Measurements from ENCODE around the gene GPATCH4.
A peak's percentile ranks its signal among the peaks of the same experiment; 100 is the strongest.
"Not testable (repeated sequence)": the region's sequence is repeated elsewhere in the genome, so short reads cannot be mapped to it uniquely, and the experiment has no call there.

GPATCH4 gene

GRCh38 chr1:156640842-156641706 is 39.8 kb upstream of the GPATCH4 start:
- peaks cover 23% of the 10 kb centered on the region for H3K4me1 ChIP-seq (ENCODE audit: insufficient read depth, insufficient read length)
- H3K9ac ChIP-seq (ENCODE audit: insufficient read length, low read depth), result peak overlapping the region; percentile 47
- H3K27me3 ChIP-seq (ENCODE audit: insufficient read depth, insufficient read length), result peaks cover 64% of the 10 kb centered on the region
- TF ChIP-seq SUZ12 (IDR thresholded peaks at IDR 0.05; ENCODE audit: extremely low read depth, insufficient read depth, insufficient read length) (no peak), YY1 (IDR thresholded peaks at IDR 0.05; ENCODE audit: insufficient read depth, insufficient read length) (no peak), ZNF274 (IDR thresholded peaks at IDR 0.05; ENCODE audit: low read depth, low read length) (no peak)
- DNase-seq (ENCODE audit: low read depth, low spot score), result no peak
- no peaks in the 10 kb centered on the region for H3K9me3 ChIP-seq (ENCODE audit: insufficient read depth, low read length)
- peak overlapping the region; percentile 29 for H3K4me3 ChIP-seq (ENCODE audit: insufficient read length, low read depth)
- no peaks in the 10 kb centered on the region for H3K36me3 ChIP-seq (ENCODE audit: insufficient read depth, insufficient read length, low read length)

DNA sequence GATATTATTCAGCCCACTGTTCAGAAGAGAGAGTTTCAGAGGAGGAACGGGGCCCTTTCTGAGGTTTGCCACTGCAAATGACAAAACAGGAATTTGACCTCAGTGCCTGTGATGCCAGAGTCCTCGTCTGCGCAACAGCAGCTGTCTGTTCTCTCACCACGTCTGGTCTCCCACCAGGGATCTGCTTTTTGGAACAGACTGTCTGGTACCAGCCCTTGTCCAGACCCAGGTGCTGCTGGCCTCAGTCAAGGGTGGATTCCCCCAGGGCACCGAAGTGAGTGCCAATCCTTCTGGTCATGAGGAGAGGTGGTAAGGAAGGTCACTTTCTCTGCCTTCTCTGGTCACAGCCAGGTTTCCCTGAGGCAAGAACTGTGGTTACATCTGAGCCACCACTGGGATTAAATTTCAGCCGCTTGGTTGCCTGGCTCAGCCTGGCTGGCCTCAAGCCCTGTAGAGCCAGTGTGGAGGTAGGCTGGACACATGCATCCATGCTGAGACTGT is 38.4 kb upstream of the GPATCH4 start:
- Histone ChIP-seq H3K4me3 (ENCODE audit: insufficient read length, low read depth) (no peak overlapping the region), H3K27me3 (ENCODE audit: insufficient read depth, insufficient read length) (peaks cover 59% of the 10 kb centered on the region), H3K4me1 (ENCODE audit: insufficient read depth, insufficient read length) (peaks cover 23% of the 10 kb centered on the region), H3K36me3 (ENCODE audit: insufficient read depth, insufficient read length, low read length) (no peaks in the 10 kb centered on the region), H3K9me3 (ENCODE audit: insufficient read depth, low read length) (no peaks in the 10 kb centered on the region), H3K9ac (ENCODE audit: insufficient read length, low read depth) (no peak overlapping the region)
- no peak for TF ChIP-seq ZNF274 (IDR thresholded peaks at IDR 0.05; ENCODE audit: low read depth, low read length)
- no peak for TF ChIP-seq YY1 (IDR thresholded peaks at IDR 0.05; ENCODE audit: insufficient read depth, insufficient read length)
- DNase-seq (ENCODE audit: low read depth, low spot score), result no peak

DNA sequence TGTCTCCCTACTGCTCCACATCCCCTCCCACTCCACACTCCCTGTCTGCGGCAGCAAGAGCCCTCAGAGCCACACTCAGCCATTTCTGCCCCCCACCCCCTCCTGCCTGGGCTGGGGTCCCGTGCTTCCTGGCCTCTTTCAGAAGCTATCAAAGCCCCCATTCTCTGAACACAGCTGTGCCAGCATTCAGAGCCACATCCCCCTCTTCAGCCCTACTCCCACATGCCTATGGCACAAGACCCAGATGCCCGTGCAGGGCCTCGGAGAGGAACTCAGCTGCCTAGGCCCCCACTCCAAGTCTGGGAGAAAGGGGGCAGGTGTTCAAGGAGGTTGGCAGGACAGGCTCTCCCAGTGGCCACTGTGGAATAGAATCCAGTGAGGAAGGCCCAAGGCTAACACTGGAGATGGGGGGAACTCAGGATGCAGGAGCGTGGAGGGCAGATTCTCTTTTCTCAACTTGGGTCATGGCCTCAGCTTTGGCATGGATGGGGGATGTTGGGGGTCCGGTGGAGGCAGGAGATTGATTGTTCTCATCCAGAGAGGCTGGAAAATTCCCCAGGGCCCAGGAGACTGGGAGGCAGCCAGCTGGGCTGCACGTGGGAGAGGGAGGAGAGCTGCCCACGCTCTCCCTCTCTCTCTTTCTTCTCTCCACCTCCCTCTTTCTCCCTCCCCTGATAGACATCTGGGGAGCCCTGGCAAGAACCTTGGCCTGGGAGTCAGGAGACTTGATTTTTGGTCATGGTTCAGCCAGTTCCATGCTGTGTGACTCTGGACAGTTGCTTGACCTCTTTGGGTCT is 37.1 kb upstream of the GPATCH4 start:
- DNase-seq (ENCODE audit: low read depth, low spot score), result no peak
- TF ChIP-seq SUZ12 (IDR thresholded peaks at IDR 0.05; ENCODE audit: extremely low read depth, insufficient read depth, insufficient read length), result no peak
- no peak for TF ChIP-seq ZNF274 (IDR thresholded peaks at IDR 0.05; ENCODE audit: low read depth, low read length)
- no peak for TF ChIP-seq YY1 (IDR thresholded peaks at IDR 0.05; ENCODE audit: insufficient read depth, insufficient read length)
- H3K27me3 ChIP-seq (ENCODE audit: insufficient read depth, insufficient read length), result peaks cover 51% of the 10 kb centered on the region
- no peaks in the 10 kb centered on the region for H3K36me3 ChIP-seq (ENCODE audit: insufficient read depth, insufficient read length, low read length)
- H3K9ac ChIP-seq (ENCODE audit: insufficient read length, low read depth), result no peak overlapping the region
- no peaks in the 10 kb centered on the region for H3K9me3 ChIP-seq (ENCODE audit: insufficient read depth, low read length)
- peaks cover 23% of the 10 kb centered on the region for H3K4me1 ChIP-seq (ENCODE audit: insufficient read depth, insufficient read length)
- no peak overlapping the region for H3K4me3 ChIP-seq (ENCODE audit: insufficient read length, low read depth)

DNA sequence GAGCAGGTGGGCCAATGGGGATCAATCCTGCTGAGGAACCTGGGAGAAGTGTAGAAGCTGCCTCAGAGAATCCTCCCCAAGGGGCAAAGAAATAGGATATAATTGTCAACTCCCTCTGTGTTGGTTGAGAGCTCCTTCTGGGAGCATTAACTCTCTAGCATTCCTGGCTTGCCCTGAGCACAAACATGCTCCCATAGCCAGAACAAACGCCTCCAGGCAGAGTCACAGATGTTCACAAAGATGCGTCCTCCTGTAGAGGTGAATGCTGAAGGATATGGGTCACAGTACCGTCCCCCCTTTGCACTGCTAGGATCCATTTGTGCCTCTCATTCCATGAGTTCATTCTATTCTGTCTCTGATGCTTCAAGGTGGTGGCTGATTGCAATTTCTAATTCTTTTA is 31.1 kb upstream of the GPATCH4 start:
- Histone ChIP-seq H3K9ac (ENCODE audit: insufficient read length, low read depth) (no peak overlapping the region), H3K4me1 (ENCODE audit: insufficient read depth, insufficient read length) (peaks cover 7% of the 10 kb centered on the region), H3K27me3 (ENCODE audit: insufficient read depth, insufficient read length) (peaks cover 13% of the 10 kb centered on the region), H3K4me3 (ENCODE audit: insufficient read length, low read depth) (no peak overlapping the region), H3K36me3 (ENCODE audit: insufficient read depth, insufficient read length, low read length) (no peaks in the 10 kb centered on the region), H3K9me3 (ENCODE audit: insufficient read depth, low read length) (no peaks in the 10 kb centered on the region)
- no peak for TF ChIP-seq SUZ12 (IDR thresholded peaks at IDR 0.05; ENCODE audit: extremely low read depth, insufficient read depth, insufficient read length)
- no peak for TF ChIP-seq ZNF274 (IDR thresholded peaks at IDR 0.05; ENCODE audit: low read depth, low read length)
- TF ChIP-seq YY1 (IDR thresholded peaks at IDR 0.05; ENCODE audit: insufficient read depth, insufficient read length), result no peak
- DNase-seq (ENCODE audit: low read depth, low spot score), result no peak

DNA sequence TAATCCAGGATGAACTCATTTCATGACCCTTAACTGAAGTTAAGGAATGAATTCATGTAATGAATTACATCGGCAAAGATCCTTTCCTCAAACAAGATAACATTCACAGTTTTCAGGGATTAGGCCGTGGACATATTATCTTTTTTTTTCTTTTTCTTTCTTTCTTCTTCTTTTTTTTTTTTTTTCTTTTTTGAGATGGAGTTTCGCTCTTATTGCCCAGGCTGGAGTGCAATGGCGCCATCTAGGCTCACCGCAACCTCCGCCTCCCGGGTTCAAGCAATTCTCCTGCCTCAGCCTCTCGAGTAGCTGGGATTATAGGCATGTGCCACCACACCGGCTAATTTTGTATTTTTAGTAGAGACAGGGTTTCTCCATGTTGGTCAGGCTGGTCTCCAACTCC is 29.9 kb upstream of the GPATCH4 start:
- H3K27me3 ChIP-seq (ENCODE audit: insufficient read depth, insufficient read length), result peaks cover 17% of the 10 kb centered on the region
- H3K9me3 ChIP-seq (ENCODE audit: insufficient read depth, low read length); H3K9ac ChIP-seq (ENCODE audit: insufficient read length, low read depth); H3K4me1 ChIP-seq (ENCODE audit: insufficient read depth, insufficient read length); DNase-seq (ENCODE audit: low read depth, low spot score); H3K4me3 ChIP-seq (ENCODE audit: insufficient read length, low read depth); H3K36me3 ChIP-seq (ENCODE audit: insufficient read depth, insufficient read length, low read length): not testable (repeated sequence)

DNA sequence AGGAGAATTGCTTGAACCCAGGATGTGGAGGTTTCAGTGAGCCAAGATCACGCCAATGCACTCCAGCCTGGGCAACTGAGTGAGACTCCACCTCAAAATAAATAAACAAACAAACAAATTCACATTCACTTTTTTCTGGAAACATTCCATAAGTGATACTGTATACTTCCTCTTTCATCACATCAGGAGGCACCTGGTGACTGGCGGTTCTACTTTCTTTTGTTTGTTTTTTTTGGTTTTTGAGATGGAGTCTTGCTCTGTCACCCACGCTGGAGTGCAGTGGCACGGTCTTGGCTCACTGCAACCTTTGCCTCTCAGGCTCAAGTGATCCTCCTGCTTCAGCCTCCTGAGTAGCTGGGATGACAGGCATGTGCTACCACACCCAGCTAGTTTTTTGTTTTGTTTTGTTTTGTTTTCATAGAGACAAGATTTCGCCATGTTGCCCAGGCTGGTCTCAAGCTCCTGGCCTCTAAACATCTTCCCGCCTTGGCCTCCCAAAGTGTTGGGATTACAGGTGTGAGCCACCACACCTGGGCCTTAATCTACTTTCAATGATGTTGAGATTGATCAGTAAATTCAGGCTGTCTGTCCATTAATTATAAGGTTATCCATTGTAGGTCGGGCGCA is 28.7 kb upstream of the GPATCH4 start:
- TF ChIP-seq SUZ12 (IDR thresholded peaks at IDR 0.05; ENCODE audit: extremely low read depth, insufficient read depth, insufficient read length) (no peak), YY1 (IDR thresholded peaks at IDR 0.05; ENCODE audit: insufficient read depth, insufficient read length) (no peak), ZNF274 (IDR thresholded peaks at IDR 0.05; ENCODE audit: low read depth, low read length) (no peak)
- Histone ChIP-seq H3K27me3 (ENCODE audit: insufficient read depth, insufficient read length) (peaks cover 24% of the 10 kb centered on the region), H3K4me3 (ENCODE audit: insufficient read length, low read depth) (no peak overlapping the region), H3K36me3 (ENCODE audit: insufficient read depth, insufficient read length, low read length) (no peaks in the 10 kb centered on the region), H3K4me1 (ENCODE audit: insufficient read depth, insufficient read length) (peaks cover 11% of the 10 kb centered on the region), H3K9ac (ENCODE audit: insufficient read length, low read depth) (no peak overlapping the region), H3K9me3 (ENCODE audit: insufficient read depth, low read length) (no peaks in the 10 kb centered on the region)
- DNase-seq (ENCODE audit: low read depth, low spot score), result no peak
